ENCODE results near the gene CAGE1.
"Not testable (repeated sequence)": the region's sequence is repeated elsewhere in the genome, so short reads cannot be mapped to it uniquely, and the experiment has no call there.

DNA sequence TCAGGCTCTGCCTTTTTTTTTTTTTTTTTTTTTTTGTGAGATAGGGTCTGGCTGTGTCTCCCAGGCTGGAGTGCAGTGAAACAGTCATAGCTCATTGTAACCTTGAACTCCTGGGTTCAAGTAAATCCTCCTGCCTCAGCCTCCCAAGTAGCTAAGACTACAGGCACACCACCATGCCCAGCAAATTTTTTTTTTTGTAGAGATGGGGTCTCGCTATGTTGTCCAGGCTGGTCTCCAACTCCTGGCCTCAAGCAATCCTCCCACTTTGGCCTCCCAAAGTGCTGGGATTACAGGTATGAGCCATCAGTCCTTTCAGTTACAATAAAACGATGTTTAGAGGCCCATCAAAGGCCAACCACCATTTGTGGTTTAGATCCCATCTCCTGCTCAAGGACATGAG is 70.1 kb downstream of the CAGE1 start:
- not testable (repeated sequence) for TF ChIP-seq CTCF (IDR thresholded peaks at IDR 0.05 in 4 of 5, conservative IDR thresholded peaks at IDR 0.05 in 1 of 5); POLR2A (IDR thresholded peaks at IDR 0.05)
